GM21423 (cell line): ENCODE measurements around the gene RGS17.
"Not testable (repeated sequence)": the region's sequence is repeated elsewhere in the genome, so short reads cannot be mapped to it uniquely, and the experiment has no call there.

Experiments used
- ATAC-seq: cut with Tn5 transposase; IDR thresholded peaks from one replicate; pipeline ENCODE4 v1.9.1; 2021; ENCODE audit warnings: mild to moderate bottlenecking, moderate library complexity; ENCODE audit not compliant: unreplicated experiment

Gene RGS17

GRCh38 chr6:153126218-153126617 lies 4.9 kb downstream of the RGS17 start:
- ATAC-seq: no peak

- no peak for ATAC-seq
Observed at GRCh38 chr6:153125032-153125431, 6.0 kb downstream of the RGS17 start.

GRCh38 chr6:153123801-153124200 lies 7.3 kb downstream of the RGS17 start:
- peak; percentile 86 for ATAC-seq

GRCh38 chr6:153121311-153121710 lies 9.8 kb downstream of the RGS17 start:
- no peak for ATAC-seq

- peak; percentile 99 for ATAC-seq
Observed at GRCh38 chr6:153117986-153118879, 12.8 kb downstream of the RGS17 start.

- ATAC-seq: not testable (repeated sequence)
Observed at GRCh38 chr6:153111082-153111481, 20.0 kb downstream of the RGS17 start.

- not testable (repeated sequence) for ATAC-seq
Observed at GRCh38 chr6:153110612-153111011, 20.5 kb downstream of the RGS17 start.

- ATAC-seq: no peak
Observed at GRCh38 chr6:153108315-153108714, 22.8 kb downstream of the RGS17 start.

- ATAC-seq: no peak
Observed at GRCh38 chr6:153106021-153106420, 25.1 kb downstream of the RGS17 start.

- no peak for ATAC-seq
Observed at GRCh38 chr6:153104220-153104619, 26.9 kb downstream of the RGS17 start.

GRCh38 chr6:153103319-153103655 lies 27.8 kb downstream of the RGS17 start:
- ATAC-seq: no peak

- ATAC-seq: no peak
Observed at GRCh38 chr6:153102605-153103318, 28.3 kb downstream of the RGS17 start.

GRCh38 chr6:153101461-153101860 lies 29.6 kb downstream of the RGS17 start:
- no peak for ATAC-seq

GRCh38 chr6:153099636-153100035 lies 31.4 kb downstream of the RGS17 start:
- no peak for ATAC-seq

- ATAC-seq: no peak
Observed at GRCh38 chr6:153096792-153097191, 34.3 kb downstream of the RGS17 start.

GRCh38 chr6:153096031-153096430 lies 35.1 kb downstream of the RGS17 start:
- ATAC-seq: no peak

- ATAC-seq: peak; percentile 86
Observed at GRCh38 chr6:153092082-153093013, 38.7 kb downstream of the RGS17 start.

- ATAC-seq: no peak
Observed at GRCh38 chr6:153090241-153090930, 40.7 kb downstream of the RGS17 start.

- ATAC-seq: no peak
Observed at GRCh38 chr6:153088796-153089195, 42.3 kb downstream of the RGS17 start.

- ATAC-seq: no peak
Observed at GRCh38 chr6:153087436-153087835, 43.6 kb downstream of the RGS17 start.
